K562 (cell line): Measurements from ENCODE around the gene VTA1. TPM values are rescaled to one million over a fixed set of nuclear protein-coding genes. Genes with fewer than 3 reads are reported as not detected.

Source experiments
- ATAC-seq: fragments of 200-7000 bp; cut with Tn5 transposase; 3 replicates; pipeline ENCODE4 v1.9.1; 2020; ENCODE audit warnings: moderate library complexity
- BruUV-seq: library from RNA; stranded (reverse); fragments of 400-500 nt; replicated peaks from 2 replicates; lab custom pipeline; 2021; lab: Mats Ljungman, UMichigan
- CTCF ChIA-PET: fragments of 300-600 bp; formaldehyde crosslinking; extraction: SDS; loops from one replicate; lab custom pipeline; 2021; ENCODE audit warnings: low intra/inter-chr PET ratio; lab: Yijun Ruan, JAX
- POLR2A ChIA-PET: fragments of 300-600, 350-650 bp; sonication (Branson Sonifier 250); formaldehyde crosslinking; extraction: SDS; loops from one replicate; lab custom pipeline; 2021; ENCODE audit warnings: antibody characterized with exemption, inconsistent platforms; lab: Yijun Ruan, JAX
- DNase-seq, 4 experiments: peaks; one replicate each; pipeline versions ENCODE4 v3.0.0 to v3.0.0-alpha.2; 2011 to 2018; ENCODE audit warnings: low spot score in 3 of 4, mixed read lengths in 3 of 4; ENCODE audit errors: extremely low read depth in 1 of 4
- FAIRE-seq: peaks from 2 replicates; lab custom pipeline; 2011; peaks lifted over from hg19 to GRCh38; lab: Jason Lieb, UNC
- H2AFZ ChIP-seq: 2 replicates; pipeline ENCODE4 v1.6.0; 2011; ENCODE audit warnings: low read depth, low read length, control low read depth, inconsistent platforms
- H3K27ac ChIP-seq: fragments of 200-600 bp; 3 replicates; pipeline ENCODE4 v1.8.0; 2011; ENCODE audit warnings: low read depth, mild to moderate bottlenecking, control low read depth, inconsistent platforms, low read length, moderate library complexity, mixed read lengths; ENCODE audit errors: extremely low read depth
- H3K27me3 ChIP-seq, 2 experiments: fragments of 300-600 bp in 1 of 2; 2 replicates in 1 of 2; 3 replicates in 1 of 2; pipeline versions ENCODE4 v1.6.0 to v1.8.0; 2011; ENCODE audit warnings: inconsistent platforms in 2 of 2, low read length in 2 of 2, mild to moderate bottlenecking in 1 of 2, mixed read lengths in 1 of 2, moderate library complexity in 1 of 2; ENCODE audit not compliant: control insufficient read depth in 2 of 2, insufficient read depth in 2 of 2
- H3K36me3 ChIP-seq: fragments of 300-600 bp; 3 replicates; pipeline ENCODE4 v1.8.0; 2011; ENCODE audit warnings: mild to moderate bottlenecking, low read length, inconsistent platforms; ENCODE audit not compliant: control insufficient read depth, insufficient read depth
- H3K4me1 ChIP-seq, 2 experiments: fragments of 200-600 bp in 1 of 2; replicated peaks in 1 of 2; 2 replicates in 1 of 2; 3 replicates in 1 of 2; pipeline versions ENCODE4 v1.5.1 to v1.8.0; 2011; ENCODE audit warnings: inconsistent platforms in 2 of 2, low read length in 2 of 2, mild to moderate bottlenecking in 1 of 2, mixed read lengths in 1 of 2, moderate library complexity in 1 of 2; ENCODE audit not compliant: control insufficient read depth in 2 of 2, insufficient read depth in 2 of 2
- H3K4me2 ChIP-seq: 2 replicates; pipeline ENCODE4 v1.6.1; 2011; ENCODE audit warnings: low read length, control low read depth, inconsistent platforms, mixed read lengths; ENCODE audit not compliant: insufficient read depth
- H3K4me3 ChIP-seq: fragments of 200-600 bp; sonication (generic), shearing (Covaris generic); 2 replicates; pipeline ENCODE4 v1.5.1; 2016; ENCODE audit warnings: control low read depth, inconsistent platforms
- H3K79me2 ChIP-seq: fragments of 200-600 bp; 3 replicates; pipeline ENCODE4 v1.8.0; 2011; ENCODE audit warnings: low read length, inconsistent platforms; ENCODE audit not compliant: control insufficient read depth, insufficient read depth
- H3K9ac ChIP-seq, 2 experiments: 2 replicates each; pipeline versions ENCODE4 v1.6.0 to v1.6.1; 2011; ENCODE audit warnings: low read depth in 2 of 2, low read length in 2 of 2, control low read depth in 1 of 2, inconsistent platforms in 1 of 2, mild to moderate bottlenecking in 1 of 2, mixed read lengths in 1 of 2; ENCODE audit not compliant: insufficient read depth in 1 of 2
- H3K9me1 ChIP-seq: one replicate; pipeline ENCODE4 v1.6.0; 2011; ENCODE audit warnings: inconsistent platforms, mild to moderate bottlenecking, low read length, moderate library complexity; ENCODE audit not compliant: control insufficient read depth, insufficient read depth
- H3K9me3 ChIP-seq: replicated peaks from 2 replicates; pipeline ENCODE4 v1.5.1; 2011; ENCODE audit warnings: low read depth, low read length, inconsistent platforms; ENCODE audit not compliant: control insufficient read depth, insufficient read depth
- H4K20me1 ChIP-seq: replicated peaks from 2 replicates; pipeline ENCODE4 v1.6.1; 2011; ENCODE audit warnings: low read length, inconsistent platforms, mixed read lengths; ENCODE audit not compliant: control insufficient read depth, insufficient read depth
- ATF7 ChIP-seq: fragments of 450-650 bp; IDR thresholded peaks from 2 replicates; pipeline ENCODE4 v1.7.1; 2014; ENCODE audit warnings: mild to moderate bottlenecking, moderate library complexity
- BRF2 ChIP-seq: IDR thresholded peaks from 3 replicates; pipeline ENCODE4 v1.6.1; 2011; ENCODE audit warnings: borderline replicate concordance, mild to moderate bottlenecking; ENCODE audit not compliant: insufficient read length, insufficient read depth
- NCOA1 ChIP-seq: fragments of 450-650 bp; IDR thresholded peaks from 2 replicates; pipeline ENCODE4 v1.6.1; 2016; ENCODE audit warnings: low read depth
- NR3C1 ChIP-seq: sonication (generic); formaldehyde crosslinking; IDR thresholded peaks from 2 replicates; pipeline ENCODE4 v1.8.1; 2022; ENCODE audit warnings: missing genetic modification reagents
- POLR2B ChIP-seq: fragments of 450-650 bp; IDR thresholded peaks from 2 replicates; pipeline ENCODE4 v1.6.1; 2018; ENCODE audit warnings: low read depth; ENCODE audit not compliant: partially characterized antibody
- PPARD ChIP-seq: fragments of 250-450 bp; sonication (Bioruptor Pico); IDR thresholded peaks from 2 replicates; pipeline ENCODE4 v1.8.0; 2022; ENCODE audit warnings: inconsistent platforms, mild to moderate bottlenecking, moderate library complexity
- SRSF3 ChIP-seq: fragments of 200-400 bp; formaldehyde crosslinking; IDR thresholded peaks from 2 replicates; pipeline ENCODE4 v1.6.1; 2016; ENCODE audit warnings: mild to moderate bottlenecking, low read length, moderate library complexity; ENCODE audit not compliant: insufficient read depth
- ZNF24 ChIP-seq: fragments of 450-650 bp; IDR thresholded peaks from 2 replicates; pipeline ENCODE4 v1.6.1; 2016
- ZNF395 ChIP-seq: fragments of 200-800 bp; sonication (Bioruptor generic); IDR thresholded peaks from 2 replicates; pipeline ENCODE4 v1.6.1; 2017; ENCODE audit warnings: missing genetic modification characterization, missing compliant biosample characterization
- ZNF407 ChIP-seq: fragments of 450-650 bp; IDR thresholded peaks from 2 replicates; pipeline ENCODE4 v1.6.1; 2016; ENCODE audit warnings: low read depth
- ZNF75A ChIP-seq: fragments of 450-650 bp; formaldehyde crosslinking; IDR thresholded peaks from 2 replicates; pipeline ENCODE4 v1.4.0; 2020; ENCODE audit warnings: mild to moderate bottlenecking
- WGBS: fragments of 100-300 bp; shearing (Covaris generic); methylation state at CpG from one replicate; pipeline ENCODE4 v1.1.6; 2016; ENCODE audit warnings: low coverage, mixed read lengths; ENCODE audit not compliant: insufficient coverage; ENCODE audit errors: missing lambda C conversion rate; 5-methylcytosine and 5-hydroxymethylcytosine counted together
- in situ Hi-C: fragments of 300-500 bp; cut with MboI; formaldehyde crosslinking; loops from 4 replicates; pipeline ENCODE4 v1.15.0; 2018; ENCODE audit warnings: inconsistent platforms, mixed read lengths
- intact Hi-C: fragments of 100-400 bp; cut with micrococcal nuclease; formaldehyde crosslinking; loops from 2 replicates; pipeline ENCODE4 v1.14.2; 2022
- polyA plus RNA-seq, 8 experiments: library from polyadenylated mRNA; depleted of rRNA in 4 of 8; stranded (reverse) in 5 of 8; unstranded in 3 of 8; fragments of >200 nt; fragmentation: Nextera tagmentation in 2 of 8; fragmentation: Illumina TruSeq in 1 of 8; extraction: Ambion mirVana in 2 of 8; extraction: Trizol in 1 of 8; gene quantifications; 2 replicates each; pipeline versions ENCODE4 v1.2.1 to v1.2.3, GENCODE V29; 2011 to 2014; ENCODE audit warnings: inconsistent platforms in 1 of 8, missing spikeins in 1 of 8
- total RNA-seq, 7 experiments: library from RNA; depleted of rRNA in 6 of 7; stranded (reverse); fragments of >200 nt in 6 of 7; fragmentation: Illumina TruSeq in 2 of 7; extraction: Trizol in 2 of 7; gene quantifications; 2 replicates each; pipeline versions ENCODE4 v1.2.1 to v1.2.3, GENCODE V29; 2011 to 2021; ENCODE audit warnings: low replicate concordance in 1 of 7

VTA1 gene
- total and polyA plus RNA-seq, 9 of the 15 experiments (the other 6 are each of a cell fraction or from before 2014, with no cell fraction given): 47.8 to 182 (median 84.6) TPM

GRCh38 chr6:142132625-142133024, 14.4 kb upstream of the VTA1 start, which contains the start of gene GJE1:
TSS of gene GJE1 (plus strand) at chr6:142132925. CDS start at chr6:142133159, 234 bp downstream.
- ChIA-PET POLR2A (no interaction called here), CTCF (no interaction called here)
- no peaks in the 10 kb centered on the region for H3K4me1 ChIP-seq
- no peaks in the 10 kb centered on the region for H3K79me2 ChIP-seq
- H3K9me3 ChIP-seq: no peaks in the 10 kb centered on the region
- in situ Hi-C loops: no loop called here
- intact Hi-C loops: no loop called here
- BruUV-seq: no TSS peak
- DNase-seq: no peak
- no peak for ATAC-seq
- no peak for FAIRE-seq
- H3K36me3 ChIP-seq: no peaks in the 10 kb centered on the region
- no peaks in the 10 kb centered on the region for H4K20me1 ChIP-seq
- H3K4me3 ChIP-seq: no peak within 1 kb of the TSS
- no peak within 1 kb of the TSS for H3K4me2 ChIP-seq
- H3K9ac ChIP-seq: no peak within 1 kb of the TSS
- 0% methylated on average over 1 of the region's 1 CpG for WGBS
- TF ChIP-seq PPARD (CRISPR knock-in tag): no peak
- TF ChIP-seq BRF2: no peak
- no peak for TF ChIP-seq ZNF395 (CRISPR knock-in tag)
- TF ChIP-seq NCOA1: no peak
- TF ChIP-seq NR3C1 (CRISPR knock-in tag): no peak
- TF ChIP-seq POLR2B: no peak
- no peak for TF ChIP-seq ZNF75A (CRISPR knock-in tag)
- no peak for TF ChIP-seq ATF7
- TF ChIP-seq SRSF3: no peak
- no peak for TF ChIP-seq ZNF24
- no peak for TF ChIP-seq ZNF407
- H3K27ac ChIP-seq: no peak within 1 kb of the TSS
- no peaks in the 10 kb centered on the region; a peak in 1 of 5 replicates for H3K27me3 ChIP-seq
- no peaks in the 10 kb centered on the region for H3K9me1 ChIP-seq
- H2AFZ ChIP-seq: no peak within 1 kb of the TSS
